HCEC 1CT (cell line): ENCODE results near the gene SLC11A2.
A peak's percentile ranks its signal among the peaks of the same experiment; 100 is the strongest.

Experiments used
- DNase-seq: peaks from one replicate; pipeline ENCODE4 v3.0.0-alpha.2; 2017

The SLC11A2 gene

GRCh38 chr12:51025836-51026638, at the start of gene SLC11A2:
TSS of gene SLC11A2 (minus strand) at chr12:51026384. CDS start at chr12:51010728, 15,656 bp downstream.
- DNase-seq, result peak; percentile 95

- no peak for DNase-seq
These were observed 49.2 kb upstream of the SLC11A2 start for GRCh38 chr12:51075390-51075789.

GRCh38 chr12:51071663-51072062, 45.5 kb upstream of the SLC11A2 start:
- no peak for DNase-seq

- no peak for DNase-seq
These were observed 43.8 kb upstream of the SLC11A2 start for GRCh38 chr12:51070004-51070403.

- DNase-seq, result no peak
These were observed 41.6 kb upstream of the SLC11A2 start for GRCh38 chr12:51067771-51068170.

- no peak for DNase-seq
These were observed 41.0 kb upstream of the SLC11A2 start for GRCh38 chr12:51067229-51067628.

- DNase-seq, result no peak
These were observed 39.3 kb upstream of the SLC11A2 start for GRCh38 chr12:51065530-51065929.

GRCh38 chr12:51062631-51063397, 36.6 kb upstream of the SLC11A2 start:
- no peak for DNase-seq

- DNase-seq, result no peak
These were observed 32.9 kb upstream of the SLC11A2 start for GRCh38 chr12:51059086-51059485.

- peak; percentile 82 for DNase-seq
These were observed 30.1 kb upstream of the SLC11A2 start for GRCh38 chr12:51056242-51056641.

GRCh38 chr12:51055060-51055459, 28.9 kb upstream of the SLC11A2 start:
- no peak for DNase-seq

GRCh38 chr12:51051787-51052186, 25.6 kb upstream of the SLC11A2 start:
- no peak for DNase-seq

- no peak for DNase-seq
These were observed 23.3 kb upstream of the SLC11A2 start for GRCh38 chr12:51049525-51049924.

GRCh38 chr12:51048661-51049251, 22.6 kb upstream of the SLC11A2 start:
- no peak for DNase-seq

- DNase-seq, result peak; percentile 99
These were observed 21.7 kb upstream of the SLC11A2 start, which contains the start of gene LETMD1 for GRCh38 chr12:51047655-51048540. TSS of gene LETMD1 (plus strand) at chr12:51048327. CDS start at chr12:51048357, 30 bp downstream.

- DNase-seq, result no peak
These were observed 10.1 kb upstream of the SLC11A2 start for GRCh38 chr12:51036279-51036678.

- DNase-seq, result no peak
These were observed 7.4 kb upstream of the SLC11A2 start for GRCh38 chr12:51033457-51034089.

- DNase-seq, result no peak
These were observed 6.9 kb upstream of the SLC11A2 start for GRCh38 chr12:51033048-51033447.

GRCh38 chr12:51028813-51029150, 2.6 kb upstream of the SLC11A2 start:
- DNase-seq, result no peak

- peak; percentile 61 for DNase-seq
These were observed 2.1 kb upstream of the SLC11A2 start for GRCh38 chr12:51028126-51028812.

GRCh38 chr12:51027342-51027835, 1.2 kb upstream of the SLC11A2 start:
- DNase-seq, result no peak
